HG03064 (cell line): Measurements from ENCODE around the gene TEKTIP1.

Source experiments
- ATAC-seq: cut with Tn5 transposase; IDR thresholded peaks from one replicate; pipeline ENCODE4 v1.9.1; 2021; ENCODE audit warnings: low read depth; ENCODE audit not compliant: unreplicated experiment

The TEKTIP1 gene

GRCh38 chr19:3538965-3539755 lies at the start of gene TEKTIP1:
Gene TEKTIP1, plus strand, starts transcription at chr19:3539174. Its CDS starts 4 bp downstream, at chr19:3539178.
- no peak for ATAC-seq

GRCh38 chr19:3491396-3492119 lies 47.4 kb upstream of the TEKTIP1 start:
- ATAC-seq = no peak

- ATAC-seq = no peak
Observed at GRCh38 chr19:3492131-3492839, 46.7 kb upstream of the TEKTIP1 start.

GRCh38 chr19:3492919-3493318 lies 46.1 kb upstream of the TEKTIP1 start:
- no peak for ATAC-seq

GRCh38 chr19:3493651-3494050 lies 45.3 kb upstream of the TEKTIP1 start:
- no peak for ATAC-seq

- no peak for ATAC-seq
Observed at GRCh38 chr19:3494051-3494450, 44.9 kb upstream of the TEKTIP1 start.

- ATAC-seq = no peak
Observed at GRCh38 chr19:3494559-3494958, 44.4 kb upstream of the TEKTIP1 start.

GRCh38 chr19:3496392-3497273 lies 42.3 kb upstream of the TEKTIP1 start:
- ATAC-seq = no peak

GRCh38 chr19:3497757-3498520 lies 41.0 kb upstream of the TEKTIP1 start:
- ATAC-seq = no peak

GRCh38 chr19:3499738-3500428 lies 39.1 kb upstream of the TEKTIP1 start:
- ATAC-seq = no peak

- peak; percentile 76 for ATAC-seq
Observed at GRCh38 chr19:3500429-3501101, 38.4 kb upstream of the TEKTIP1 start, which contains the start of gene DOHH. Gene DOHH, minus strand, starts transcription at chr19:3500674. Its CDS starts 3,860 bp downstream, at chr19:3496814.

- ATAC-seq = no peak
Observed at GRCh38 chr19:3501780-3502179, 37.2 kb upstream of the TEKTIP1 start.

- no peak for ATAC-seq
Observed at GRCh38 chr19:3503036-3503572, 35.9 kb upstream of the TEKTIP1 start.

- ATAC-seq = no peak
Observed at GRCh38 chr19:3504735-3505134, 34.2 kb upstream of the TEKTIP1 start.

GRCh38 chr19:3505598-3506383 lies 33.2 kb upstream of the TEKTIP1 start, which contains the start of gene FZR1:
Gene FZR1, plus strand, starts transcription at chr19:3506311. Its CDS starts 16,679 bp downstream, at chr19:3522990.
- peak; percentile 86 for ATAC-seq

GRCh38 chr19:3506384-3507340 lies 32.3 kb upstream of the TEKTIP1 start:
- no peak for ATAC-seq
